Spinal cord (tissue), 10 donors: ENCODE measurements around the gene CHURC1. TPM values are rescaled to one million over a fixed set of nuclear protein-coding genes. Genes with fewer than 3 reads are reported as not detected.

Experiments
- DNase-seq, 6 donors: peaks; one replicate each; pipeline versions ENCODE4 v3.0.0 to v3.0.0-alpha.2; 2013 to 2015; ENCODE audit warnings: low spot score in 6 of 6, low read depth in 4 of 6
- H3K27ac ChIP-seq: one replicate; pipeline ENCODE4 v1.5.1; 2013; ENCODE audit warnings: low read depth, low read length, control low read depth
- H3K27me3 ChIP-seq: one replicate; pipeline ENCODE4 v1.6.1; 2013; ENCODE audit warnings: low read length; ENCODE audit not compliant: control insufficient read depth, insufficient read depth
- H3K36me3 ChIP-seq: one replicate; pipeline ENCODE4 v1.6.1; 2013; ENCODE audit warnings: low read length; ENCODE audit not compliant: control insufficient read depth, insufficient read depth
- H3K4me1 ChIP-seq: one replicate; pipeline ENCODE4 v1.6.1; 2013; ENCODE audit warnings: low read length; ENCODE audit not compliant: control insufficient read depth, insufficient read depth
- H3K4me3 ChIP-seq: one replicate; pipeline ENCODE4 v1.5.1; 2013; ENCODE audit warnings: low read depth, low read length, control low read depth
- H3K9me3 ChIP-seq: one replicate; pipeline ENCODE4 v1.6.1; 2013; ENCODE audit warnings: low read length; ENCODE audit not compliant: control insufficient read depth, insufficient read depth
- WGBS: methylation state at CpG from one replicate; pipeline ENCODE4 v1.1.5; 2013; ENCODE audit warnings: missing lambda C conversion rate; ENCODE audit not compliant: insufficient coverage; 5-methylcytosine and 5-hydroxymethylcytosine counted together
- polyA plus RNA-seq, 2 donors: library from polyadenylated mRNA; unstranded; fragments of 120-200 nt; gene quantifications; one replicate each; pipeline ENCODE4 v1.2.1, GENCODE V29; 2013; ENCODE audit not compliant: insufficient read length in 2 of 2
- total RNA-seq, 2 donors: library from RNA; depleted of rRNA in 1 of 2; stranded (reverse); fragments of 120-200 nt in 1 of 2; fragments of >200 nt in 1 of 2; gene quantifications; one replicate each; pipeline versions ENCODE4 v1.2.3 to v1.2.4, GENCODE V29; 2013 to 2014
- donor health status: healthy.

The CHURC1 gene
- total and polyA plus RNA-seq, 4 donors, result 38.7 to 67.5 (median 53.9) TPM

GRCh38 chr14:64944041-64944440 is 29.8 kb downstream of the CHURC1 start:
- no CpG with 5 or more reads among the region's 2 CpGs for WGBS
- H3K27me3 ChIP-seq, result no peaks in the 10 kb centered on the region
- peaks cover 30% of the 10 kb centered on the region for H3K36me3 ChIP-seq
- no peak for DNase-seq
- H3K9me3 ChIP-seq, result no peaks in the 10 kb centered on the region
- peaks cover 8% of the 10 kb centered on the region for H3K4me1 ChIP-seq
- no peak overlapping the region for H3K27ac ChIP-seq
- no peak overlapping the region for H3K4me3 ChIP-seq

DNA sequence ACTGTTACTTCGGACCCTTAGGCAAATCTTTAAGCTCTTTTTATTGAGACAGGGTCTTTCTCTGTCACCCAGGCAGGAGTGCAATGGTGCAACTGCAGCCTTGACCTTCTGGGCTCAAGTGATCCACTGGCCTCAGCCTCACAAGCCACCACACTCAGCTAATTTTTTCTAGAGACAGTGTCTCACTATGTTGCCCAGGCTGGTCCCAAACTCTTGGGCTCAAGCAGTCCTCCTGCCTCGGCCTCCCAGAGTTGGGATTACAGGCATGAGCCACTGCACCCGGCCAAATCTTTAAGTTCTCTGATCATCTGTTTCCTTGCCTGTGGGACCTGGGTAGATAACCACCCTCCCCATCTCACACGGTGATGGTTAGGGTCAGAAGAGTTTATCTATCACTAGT is 30.6 kb downstream of the CHURC1 start:
- 81% methylated on average over 1 of the region's 4 CpGs for WGBS
- H3K9me3 ChIP-seq, result no peaks in the 10 kb centered on the region
- DNase-seq, result no peak
- no peak overlapping the region for H3K4me3 ChIP-seq
- H3K27me3 ChIP-seq, result no peaks in the 10 kb centered on the region
- H3K36me3 ChIP-seq, result peaks cover 31% of the 10 kb centered on the region
- no peak overlapping the region for H3K27ac ChIP-seq
- H3K4me1 ChIP-seq, result peaks cover 8% of the 10 kb centered on the region

GRCh38 chr14:64945431-64946178 is 31.4 kb downstream of the CHURC1 start:
- no peak for DNase-seq
- WGBS, result 89% methylated on average over 8 of the region's 12 CpGs
- Histone ChIP-seq H3K4me3 (no peak overlapping the region), H3K4me1 (peaks cover 8% of the 10 kb centered on the region), H3K36me3 (peaks cover 37% of the 10 kb centered on the region), H3K9me3 (no peaks in the 10 kb centered on the region), H3K27ac (no peak overlapping the region), H3K27me3 (no peaks in the 10 kb centered on the region)

DNA sequence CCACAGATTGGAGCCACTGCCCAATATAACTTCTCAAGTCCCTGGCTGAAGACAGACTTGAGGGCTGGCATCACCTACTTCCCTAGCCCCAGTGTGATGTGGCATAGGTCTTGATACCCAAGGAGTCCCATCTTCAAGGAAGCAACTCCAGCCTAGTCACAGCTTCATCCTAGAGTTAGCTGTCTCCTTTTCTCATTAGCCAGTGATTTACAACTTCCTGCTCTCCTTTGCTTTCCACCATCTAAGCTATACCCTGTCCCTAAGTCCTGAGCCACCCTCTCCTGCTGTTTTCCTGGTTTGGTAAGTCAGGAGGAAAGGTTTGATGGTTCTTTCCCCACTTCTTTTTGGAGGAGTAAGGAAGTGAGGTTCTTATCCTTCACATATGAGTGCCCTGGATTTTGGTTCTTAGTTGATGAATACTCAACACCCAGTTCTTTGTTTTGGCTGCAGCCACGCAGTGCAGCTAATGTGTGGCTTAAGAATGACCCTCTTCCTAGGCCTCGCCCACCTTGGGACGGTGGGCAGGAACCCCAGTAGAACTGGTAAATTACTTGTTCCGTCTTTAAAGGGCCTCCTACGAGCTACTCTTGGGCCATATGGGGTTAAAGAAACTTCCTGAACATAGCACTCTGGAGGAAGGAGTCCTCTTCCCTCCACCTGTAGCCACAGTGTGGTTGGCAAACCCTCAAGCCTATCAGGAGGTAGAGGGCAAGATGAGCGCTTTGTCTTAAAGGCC is 32.2 kb downstream of the CHURC1 start:
- Histone ChIP-seq H3K36me3 (peaks cover 44% of the 10 kb centered on the region), H3K4me3 (no peak overlapping the region), H3K27ac (no peak overlapping the region), H3K4me1 (peaks cover 8% of the 10 kb centered on the region), H3K27me3 (no peaks in the 10 kb centered on the region), H3K9me3 (no peaks in the 10 kb centered on the region)
- DNase-seq, result no peak
- WGBS, result 40% methylated on average over 3 of the region's 6 CpGs

DNA sequence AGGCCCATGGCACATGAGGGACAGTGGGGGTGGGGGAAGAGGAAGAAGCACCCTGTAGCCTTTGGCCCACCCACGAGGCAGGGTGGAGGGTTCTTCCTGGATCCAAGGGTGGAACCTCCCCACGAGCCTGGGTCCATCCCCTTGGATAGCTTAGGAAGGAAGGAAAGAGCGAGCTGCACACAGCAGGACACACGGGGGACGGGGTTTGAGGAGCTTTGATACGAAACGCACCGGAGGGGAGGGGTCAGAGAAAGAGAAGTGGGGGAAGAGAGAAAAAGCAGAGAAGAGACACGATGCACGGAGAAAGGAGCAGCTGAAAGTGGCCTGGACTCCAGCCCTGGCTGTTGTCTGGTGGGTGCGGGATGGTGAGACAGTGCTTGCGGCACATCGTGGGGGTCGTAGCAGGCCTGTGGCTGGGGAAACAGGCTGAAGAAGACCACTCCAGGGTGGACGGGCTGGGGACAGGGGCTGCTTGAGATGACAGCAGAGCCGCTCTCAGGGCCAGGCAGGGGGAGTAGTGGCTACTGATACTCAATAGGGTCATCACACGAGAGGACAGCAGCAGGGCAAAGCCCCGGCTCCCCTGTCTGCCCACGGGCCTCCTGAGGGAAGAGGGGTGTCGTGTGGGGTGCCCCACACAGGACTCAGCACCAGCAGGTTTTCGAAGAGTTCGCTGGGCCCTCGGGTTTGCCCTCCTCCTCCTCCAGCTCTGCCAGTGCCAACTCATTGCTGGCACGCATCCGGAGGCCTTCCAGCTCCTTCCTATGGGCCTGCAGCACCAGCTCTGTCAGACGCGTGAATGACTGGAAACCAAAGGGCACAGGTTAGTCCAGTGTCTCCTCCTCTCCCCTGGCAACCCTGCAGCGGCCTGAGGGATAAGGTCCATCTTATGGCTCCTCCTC is 33.7 kb downstream of the CHURC1 start:
- Histone ChIP-seq H3K4me3 (no peak overlapping the region), H3K9me3 (no peaks in the 10 kb centered on the region), H3K27me3 (no peaks in the 10 kb centered on the region), H3K36me3 (peaks cover 44% of the 10 kb centered on the region), H3K27ac (no peak overlapping the region), H3K4me1 (peaks cover 8% of the 10 kb centered on the region)
- 80% methylated on average over 27 of the region's 28 CpGs for WGBS
- no peak for DNase-seq

DNA sequence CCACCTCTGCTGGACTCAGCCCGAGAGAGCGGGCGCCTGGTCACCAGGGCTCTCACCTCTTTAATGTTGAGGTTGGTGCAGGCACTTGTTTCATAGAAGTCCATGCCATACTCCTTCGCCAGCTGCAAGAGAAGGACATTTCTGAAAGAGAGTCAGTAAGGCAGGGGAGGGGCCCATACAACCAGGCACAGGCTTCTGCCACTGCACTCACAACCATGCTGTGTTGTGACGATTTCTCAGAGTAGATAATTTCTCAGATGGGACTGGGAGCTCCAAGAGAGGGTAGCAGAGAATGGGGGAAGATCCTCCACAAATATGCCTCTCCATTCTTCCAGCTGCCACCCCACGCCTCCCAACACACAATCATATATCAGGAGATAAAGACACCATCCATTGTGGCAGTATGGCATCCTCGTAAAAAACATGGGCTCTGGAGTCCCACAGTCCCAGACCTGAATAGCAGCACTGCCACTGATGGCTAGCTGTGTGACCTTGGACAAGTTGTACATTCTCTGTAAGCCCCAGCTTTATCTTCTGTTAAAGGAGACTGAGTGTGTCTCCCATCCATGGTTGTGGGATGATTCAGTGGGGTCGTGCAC is 34.5 kb downstream of the CHURC1 start:
- DNase-seq, result no peak
- Histone ChIP-seq H3K4me1 (peaks cover 8% of the 10 kb centered on the region), H3K4me3 (no peak overlapping the region), H3K27ac (no peak overlapping the region), H3K27me3 (no peaks in the 10 kb centered on the region), H3K9me3 (no peaks in the 10 kb centered on the region), H3K36me3 (peaks cover 44% of the 10 kb centered on the region)
- 80% methylated on average over 6 of the region's 8 CpGs for WGBS

DNA sequence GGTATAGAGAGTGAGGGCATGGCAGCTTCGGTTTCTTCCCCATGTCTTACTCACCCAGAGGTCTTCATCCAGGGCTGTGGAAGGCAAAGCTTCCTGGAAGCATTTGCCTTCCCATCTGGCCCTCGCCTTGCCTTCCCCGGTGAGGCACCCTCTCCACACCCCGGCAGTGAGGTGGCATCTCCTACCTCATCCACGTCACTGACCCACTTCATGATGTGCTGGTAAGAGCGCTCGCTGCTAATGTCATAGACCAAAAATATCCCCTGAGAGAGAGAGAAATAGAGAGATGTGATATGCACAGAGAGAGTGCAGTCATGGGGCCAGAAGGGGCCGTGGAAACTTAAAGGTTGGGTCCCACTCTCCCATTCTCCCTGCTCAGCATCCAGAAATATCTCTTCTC is 36.6 kb downstream of the CHURC1 start:
- 95% methylated on average over 4 of the region's 8 CpGs for WGBS
- H3K4me3 ChIP-seq, result no peak overlapping the region
- no peaks in the 10 kb centered on the region for H3K9me3 ChIP-seq
- H3K27ac ChIP-seq, result no peak overlapping the region
- H3K4me1 ChIP-seq, result peaks cover 8% of the 10 kb centered on the region
- DNase-seq, result no peak
- peaks cover 53% of the 10 kb centered on the region for H3K36me3 ChIP-seq
- no peaks in the 10 kb centered on the region for H3K27me3 ChIP-seq

DNA sequence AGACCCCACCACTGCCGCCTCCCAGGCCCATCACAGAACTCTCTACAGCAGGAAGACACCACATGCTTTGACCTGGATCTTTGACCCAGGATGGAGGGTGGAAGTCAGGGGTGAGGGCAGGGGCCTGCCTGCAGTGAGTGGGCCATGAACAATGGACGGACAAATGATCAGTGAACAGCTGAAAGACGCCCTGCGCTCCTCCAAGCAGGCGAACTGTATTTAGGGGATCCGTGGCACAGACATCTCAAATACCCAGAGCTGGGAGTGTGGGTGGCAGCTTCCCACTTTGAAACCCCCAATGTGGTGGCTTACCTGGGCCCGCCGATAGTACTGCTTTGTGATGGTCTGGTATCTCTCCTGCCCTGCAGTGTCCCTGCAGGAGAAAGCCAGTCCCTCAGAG is 37.0 kb downstream of the CHURC1 start:
- Histone ChIP-seq H3K27ac (no peak overlapping the region), H3K9me3 (no peaks in the 10 kb centered on the region), H3K27me3 (no peaks in the 10 kb centered on the region), H3K4me1 (peaks cover 8% of the 10 kb centered on the region), H3K36me3 (peaks cover 53% of the 10 kb centered on the region), H3K4me3 (no peak overlapping the region)
- WGBS, result 93% methylated on average over 7 of the region's 8 CpGs
- DNase-seq, result no peak

GRCh38 chr14:64951724-64952123 is 37.5 kb downstream of the CHURC1 start:
- no peak overlapping the region for H3K27ac ChIP-seq
- peaks cover 8% of the 10 kb centered on the region for H3K4me1 ChIP-seq
- no peaks in the 10 kb centered on the region for H3K9me3 ChIP-seq
- H3K36me3 ChIP-seq, result peaks cover 53% of the 10 kb centered on the region
- no peak overlapping the region for H3K4me3 ChIP-seq
- DNase-seq, result no peak
- H3K27me3 ChIP-seq, result no peaks in the 10 kb centered on the region
